ENCODE results near the gene SRSF7. TPM values are rescaled to one million over a fixed set of nuclear protein-coding genes. Genes with fewer than 3 reads are reported as not detected.
"Not testable (repeated sequence)": the region's sequence is repeated elsewhere in the genome, so short reads cannot be mapped to it uniquely, and the experiment has no call there.

The SRSF7 gene
- total and polyA plus RNA-seq, 8 donors = 83.3 to 290 (median 228) TPM

DNA sequence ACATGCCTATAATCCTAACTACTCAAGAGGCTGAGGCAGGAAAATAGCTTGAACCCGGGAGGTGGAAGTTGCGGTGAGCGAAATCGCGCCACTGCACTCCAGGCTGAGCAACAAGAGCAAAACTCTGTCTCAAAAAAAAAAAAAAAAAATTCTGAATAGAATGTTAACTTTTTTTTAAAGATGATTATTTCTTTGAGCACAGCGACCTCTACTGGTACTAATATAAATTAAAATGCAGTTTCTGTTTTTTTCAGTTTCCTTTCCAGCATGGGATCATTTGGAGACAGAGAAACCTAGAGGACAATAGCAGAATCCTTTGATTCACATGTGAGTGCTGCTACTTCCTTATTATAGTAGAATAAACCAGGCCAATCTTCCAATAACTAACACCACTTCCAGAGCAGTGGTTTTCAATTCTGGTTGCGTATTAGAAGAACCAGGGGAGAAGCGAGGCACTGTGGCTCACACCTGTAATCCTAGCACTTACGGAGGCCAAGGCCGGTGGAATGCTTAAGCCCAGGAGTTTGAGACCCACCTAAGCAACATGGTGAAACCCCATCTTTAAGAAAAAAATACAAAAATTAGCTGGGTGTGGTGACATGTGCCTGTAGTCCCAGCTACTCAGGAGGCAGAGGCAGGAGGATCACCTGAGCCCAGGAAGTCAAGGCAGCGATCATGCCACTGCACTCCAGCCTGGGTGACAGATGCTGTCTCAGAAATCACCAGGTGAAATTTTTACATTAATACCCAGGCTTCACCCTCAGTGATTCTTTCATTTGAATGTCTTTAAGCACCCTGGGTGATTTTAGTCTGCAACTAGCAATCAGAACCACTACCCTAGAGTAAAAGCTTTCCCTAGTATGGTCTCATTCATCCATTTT is 10.1 kb downstream of the SRSF7 start:
- ATAC-seq = peak; percentile 30
- peak in 2 of 4 donors; percentile 40 to 61 for DNase-seq
- H3K36me3 ChIP-seq = peaks cover 0 to 42% of the 10 kb centered on the region in 2 donors
- H3K4me3 ChIP-seq = no peak overlapping the region
- intact Hi-C loops (cut with DNase I) = loop anchor here in 1 of 2 donors (5.0 kb wide), 1 partner anchor 429 kb away; no protein-coding TSS in a partner anchor
- H3K9me3 ChIP-seq = no peaks in the 10 kb centered on the region
- H3K27ac ChIP-seq = no peak overlapping the region
- H3K27me3 ChIP-seq = no peaks in the 10 kb centered on the region
- TF ChIP-seq, protein P1, sequence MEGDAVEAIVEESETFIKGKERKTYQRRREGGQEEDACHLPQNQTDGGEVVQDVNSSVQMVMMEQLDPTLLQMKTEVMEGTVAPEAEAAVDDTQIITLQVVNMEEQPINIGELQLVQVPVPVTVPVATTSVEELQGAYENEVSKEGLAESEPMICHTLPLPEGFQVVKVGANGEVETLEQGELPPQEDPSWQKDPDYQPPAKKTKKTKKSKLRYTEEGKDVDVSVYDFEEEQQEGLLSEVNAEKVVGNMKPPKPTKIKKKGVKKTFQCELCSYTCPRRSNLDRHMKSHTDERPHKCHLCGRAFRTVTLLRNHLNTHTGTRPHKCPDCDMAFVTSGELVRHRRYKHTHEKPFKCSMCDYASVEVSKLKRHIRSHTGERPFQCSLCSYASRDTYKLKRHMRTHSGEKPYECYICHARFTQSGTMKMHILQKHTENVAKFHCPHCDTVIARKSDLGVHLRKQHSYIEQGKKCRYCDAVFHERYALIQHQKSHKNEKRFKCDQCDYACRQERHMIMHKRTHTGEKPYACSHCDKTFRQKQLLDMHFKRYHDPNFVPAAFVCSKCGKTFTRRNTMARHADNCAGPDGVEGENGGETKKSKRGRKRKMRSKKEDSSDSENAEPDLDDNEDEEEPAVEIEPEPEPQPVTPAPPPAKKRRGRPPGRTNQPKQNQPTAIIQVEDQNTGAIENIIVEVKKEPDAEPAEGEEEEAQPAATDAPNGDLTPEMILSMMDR (IDR thresholded peaks at IDR 0.05) = peak; percentile 60 to 64
- H3K4me1 ChIP-seq = peaks cover 3 to 60% of the 10 kb centered on the region in 2 donors

DNA sequence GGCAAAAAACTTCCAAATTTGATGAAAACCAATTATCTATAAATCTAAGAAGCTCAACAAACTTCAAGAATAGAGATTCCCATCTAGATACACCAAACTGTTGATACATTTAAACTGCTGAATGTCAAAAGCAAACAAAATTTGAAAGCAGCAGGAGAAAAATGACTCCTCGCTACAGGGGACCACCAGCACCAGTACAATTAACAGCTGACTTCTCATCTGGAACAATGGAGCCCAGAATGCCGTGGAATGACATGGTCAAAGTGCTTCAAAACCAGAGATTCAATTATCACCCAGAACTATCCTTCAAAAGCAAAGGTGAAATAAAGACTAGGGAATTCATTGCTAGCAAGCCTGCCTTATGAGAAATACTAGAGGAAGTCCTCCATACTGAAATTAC is 11.6 kb downstream of the SRSF7 start:
- DNase-seq (no peak), ATAC-seq (no peak)
- intact Hi-C loops (cut with DNase I) = loop anchor here in 1 of 2 donors (5.0 kb wide), 1 partner anchor 202 kb away; no protein-coding TSS in a partner anchor

DNA sequence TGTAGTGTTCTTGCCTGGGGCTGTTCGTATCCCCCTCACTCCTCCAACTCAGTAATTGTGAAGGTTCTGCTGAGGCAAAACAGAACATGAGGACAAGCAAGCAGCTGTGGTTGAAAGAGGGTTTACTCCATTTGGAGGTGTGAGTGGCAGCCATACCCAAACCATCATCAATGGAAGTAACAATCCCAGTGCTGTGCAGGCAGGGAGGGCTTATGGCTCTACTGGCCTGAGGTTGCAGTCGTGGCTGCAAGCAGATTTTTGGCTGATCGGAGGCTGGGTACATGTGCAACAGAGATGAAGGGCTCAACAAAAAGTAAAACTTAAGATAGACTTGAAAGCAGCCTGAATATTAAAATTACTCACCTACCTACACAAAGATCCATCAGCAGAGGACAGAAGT is 13.2 kb downstream of the SRSF7 start:
- Histone ChIP-seq H3K9me3 (no peaks in the 10 kb centered on the region), H3K4me1 (peaks cover 6 to 38% of the 10 kb centered on the region in 2 donors), H3K4me3 (no peak overlapping the region), H3K36me3 (peaks cover 0 to 28% of the 10 kb centered on the region in 2 donors), H3K27me3 (no peaks in the 10 kb centered on the region), H3K27ac (peak overlapping the region; percentile 16 to 59)
- intact Hi-C loops (cut with DNase I) = loop anchor here in 1 of 2 donors (5.0 kb wide), 1 partner anchor 201 kb away; no protein-coding TSS in a partner anchor
- TF ChIP-seq, protein P1 (IDR thresholded peaks at IDR 0.05) = no peak
- ATAC-seq (no peak), DNase-seq (no peak)

More for the DNA sequence above, 11.6 kb downstream of the SRSF7 start:
- TF ChIP-seq, protein P1 (IDR thresholded peaks at IDR 0.05) = no peak
- Histone ChIP-seq H3K27ac (no peak overlapping the region), H3K27me3 (no peaks in the 10 kb centered on the region), H3K36me3 (peaks cover 0 to 31% of the 10 kb centered on the region in 2 donors), H3K9me3 (no peaks in the 10 kb centered on the region), H3K4me1 (peaks cover 6 to 49% of the 10 kb centered on the region in 2 donors), H3K4me3 (no peak overlapping the region)

DNA sequence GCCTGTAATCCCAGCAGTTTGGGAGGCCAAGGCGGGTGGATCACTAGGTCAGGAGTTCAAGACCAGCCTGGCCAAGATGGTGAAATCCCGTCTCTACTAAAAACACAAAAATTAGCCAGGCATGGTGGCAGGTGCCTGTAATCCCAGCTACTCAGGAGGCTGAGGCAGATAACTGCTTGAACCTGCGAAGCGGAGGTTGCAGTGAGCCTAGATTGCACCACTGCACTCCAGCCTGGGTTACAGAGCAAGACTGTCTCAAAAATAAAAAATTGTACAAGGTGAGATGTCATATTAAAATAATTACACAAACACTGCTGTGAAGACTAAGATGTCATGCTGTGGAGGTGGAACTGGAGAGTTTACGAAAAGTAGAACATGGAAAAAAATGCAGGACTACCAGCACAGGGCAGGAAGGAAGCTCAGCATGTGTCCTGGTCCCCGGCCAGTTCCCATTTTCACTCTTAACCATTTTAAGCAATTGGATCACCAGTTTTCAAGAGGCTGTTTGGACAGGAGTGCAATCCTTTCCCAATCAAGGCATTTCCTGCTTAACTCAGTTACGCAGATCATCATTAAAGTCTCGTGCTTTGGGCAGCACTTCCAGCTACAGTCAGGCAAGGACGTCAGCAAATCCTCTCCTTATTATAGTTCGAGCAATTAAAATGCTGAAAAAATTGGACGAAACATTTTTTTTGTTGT is 14.0 kb downstream of the SRSF7 start:
- not testable (repeated sequence) for H3K4me3 ChIP-seq, H3K27me3 ChIP-seq, H3K9me3 ChIP-seq
- Histone ChIP-seq H3K36me3 (peaks cover 0 to 26% of the 10 kb centered on the region in 2 donors), H3K27ac (peak overlapping the region; percentile 55 to 59), H3K4me1 (peaks cover 6 to 38% of the 10 kb centered on the region in 2 donors)
- peak in 1 of 4 donors; percentile 55 for DNase-seq
- ATAC-seq = peak; percentile 77
- intact Hi-C loops (cut with DNase I) = loop anchor here in 1 of 2 donors (5.0 kb wide), 1 partner anchor 200 kb away; no protein-coding TSS in a partner anchor

DNA sequence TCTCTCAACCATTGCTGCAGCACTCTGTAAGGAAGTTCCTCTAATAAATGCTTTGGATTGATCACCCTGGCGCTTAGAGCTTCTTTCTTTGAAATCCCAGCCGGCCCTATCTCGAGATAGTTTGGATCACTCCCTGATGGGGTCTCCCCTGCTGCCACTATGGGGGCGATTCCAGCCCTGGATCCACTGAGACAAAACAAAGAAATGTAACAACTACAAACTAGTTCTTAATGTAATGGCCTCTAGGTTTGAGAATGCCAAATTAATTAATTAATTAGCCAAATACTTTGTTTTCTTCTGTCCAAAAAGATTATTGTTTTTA is 15.2 kb downstream of the SRSF7 start:
- no peaks in the 10 kb centered on the region for H3K9me3 ChIP-seq
- DNase-seq = no peak
- no peak overlapping the region for H3K27ac ChIP-seq
- H3K4me3 ChIP-seq = no peak overlapping the region
- TF ChIP-seq, protein P1 (IDR thresholded peaks at IDR 0.05) = no peak
- ATAC-seq = no peak
- peaks cover 6 to 37% of the 10 kb centered on the region in 2 donors for H3K4me1 ChIP-seq
- peaks cover 0 to 34% of the 10 kb centered on the region in 2 donors for H3K36me3 ChIP-seq
- intact Hi-C loops (cut with DNase I) = loop anchor here in 1 of 2 donors (5.0 kb wide), 1 partner anchor 199 kb away; no protein-coding TSS in a partner anchor
- H3K27me3 ChIP-seq = no peaks in the 10 kb centered on the region

Measured in left lung (tissue), 10 donors.